Esophagus muscularis mucosa (tissue), 4 donors: Measurements from ENCODE around the gene CBX4. TPM values are rescaled to one million over a fixed set of nuclear protein-coding genes. Genes with fewer than 3 reads are reported as not detected.

ENCODE experiments used
- DNase-seq: peaks from one replicate; pipeline ENCODE4 v3.0.0-alpha.2; 2017; ENCODE audit errors: extremely low spot score
- H3K27ac ChIP-seq, 4 donors: fragments of 200-600 bp; sonication (generic); replicated peaks in 1 of 4; 1 replicate in 3 of 4; 2 replicates in 1 of 4; pipeline ENCODE4 v1.5.1; 2016 to 2019; ENCODE audit warnings: mild to moderate bottlenecking in 1 of 4
- H3K27me3 ChIP-seq, 4 donors: fragments of 200-600 bp; sonication (generic); one replicate each; pipeline versions ENCODE4 v1.5.1 to v1.6.0; 2016 to 2019
- H3K36me3 ChIP-seq, 4 donors: fragments of 200-600 bp; sonication (generic); one replicate each; pipeline ENCODE4 v1.5.1; 2016 to 2019
- H3K4me1 ChIP-seq, 4 donors: fragments of 200-600 bp; sonication (generic); one replicate each; pipeline ENCODE4 v1.5.1; 2016 to 2019
- H3K4me3 ChIP-seq, 4 donors: fragments of 200-600 bp; sonication (generic); 1 replicate in 2 of 4; 2 replicates in 2 of 4; pipeline ENCODE4 v1.5.1; 2016 to 2019; ENCODE audit warnings: mild to moderate bottlenecking in 4 of 4, moderate library complexity in 1 of 4
- H3K9me3 ChIP-seq, 4 donors: fragments of 200-600 bp; sonication (generic); 1 replicate in 3 of 4; 2 replicates in 1 of 4; pipeline ENCODE4 v1.5.1; 2016 to 2019
- EP300 ChIP-seq: sonication (generic); formaldehyde crosslinking; IDR thresholded peaks from one replicate; pipeline ENCODE4 v1.6.1; 2017; ENCODE audit warnings: antibody characterized with exemption
- POLR2A ChIP-seq: fragments of 450-650 bp; IDR thresholded peaks from one replicate; pipeline ENCODE4 v1.6.1; 2017; ENCODE audit warnings: antibody characterized with exemption, moderate library complexity, mild to moderate bottlenecking, low read depth
- POLR2AphosphoS5 ChIP-seq, 2 donors: sonication (generic); formaldehyde crosslinking; IDR thresholded peaks; one replicate each; pipeline ENCODE4 v1.6.1; 2017; ENCODE audit warnings: antibody characterized with exemption in 2 of 2
- WGBS: methylation state at CpG from one replicate; pipeline ENCODE4 v1.1.5; 2018; 5-methylcytosine and 5-hydroxymethylcytosine counted together
- intact Hi-C: fragments of 100-400 bp; cut with DNase I; formaldehyde crosslinking; loops from one replicate; pipeline ENCODE4 v1.15.1; 2023
- total RNA-seq, 4 donors: library from RNA; depleted of rRNA; stranded (reverse); fragments of >200 nt; gene quantifications; one replicate each; pipeline versions ENCODE4 v1.1.0 to v1.2.1, GENCODE V29; 2016
- TF ChIP-seq, protein P1 (sequence below), 3 experiments: fragments of 200-600 bp in 2 of 3; fragments of 450-650 bp in 1 of 3; sonication (generic) in 2 of 3; IDR thresholded peaks; one replicate each; pipeline ENCODE4 v1.5.1; 2017 to 2019; ENCODE audit warnings: antibody characterized with exemption in 3 of 3, mild to moderate bottlenecking in 2 of 3, moderate library complexity in 1 of 3

The CBX4 gene
- total RNA-seq, 4 donors from 2014 or later: 6.6 to 14.1 (median 12.3) TPM

DNA sequence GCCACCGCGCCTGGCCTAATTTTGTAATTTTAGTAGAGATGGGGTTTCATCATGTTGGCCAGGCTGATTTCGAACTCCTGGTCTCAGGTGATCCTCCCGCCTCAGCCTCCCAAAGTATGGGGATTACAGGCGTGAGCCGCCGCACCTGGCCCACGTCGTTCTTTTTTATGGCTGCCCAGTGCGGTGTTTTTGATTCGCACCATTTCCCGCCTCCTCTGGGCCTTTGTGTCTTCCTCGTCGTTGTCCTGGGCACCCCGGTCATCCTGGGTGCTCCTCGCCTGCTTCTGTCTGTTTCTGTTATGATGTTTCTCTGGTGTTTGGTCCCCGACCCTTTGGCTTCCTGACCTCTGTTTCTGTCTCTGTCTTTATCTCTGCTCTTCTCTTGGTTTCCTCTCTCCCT, 15.0 kb downstream of the CBX4 start:
- no peaks in the 10 kb centered on the region for H3K36me3 ChIP-seq
- H3K9me3 ChIP-seq: no peaks in the 10 kb centered on the region
- no peak for DNase-seq
- TF ChIP-seq POLR2AphosphoS5 (IDR thresholded peaks at IDR 0.05): no peak
- H3K4me3 ChIP-seq: no peak overlapping the region
- intact Hi-C loops: no loop called here
- peaks cover 0 to 24% (median 4%) of the 10 kb centered on the region in 4 donors for H3K27me3 ChIP-seq
- WGBS: 93% methylated on average over 17 of the region's 17 CpGs
- H3K27ac ChIP-seq: no peak overlapping the region
- peaks cover 6 to 16% (median 14%) of the 10 kb centered on the region in 4 donors for H3K4me1 ChIP-seq

DNA sequence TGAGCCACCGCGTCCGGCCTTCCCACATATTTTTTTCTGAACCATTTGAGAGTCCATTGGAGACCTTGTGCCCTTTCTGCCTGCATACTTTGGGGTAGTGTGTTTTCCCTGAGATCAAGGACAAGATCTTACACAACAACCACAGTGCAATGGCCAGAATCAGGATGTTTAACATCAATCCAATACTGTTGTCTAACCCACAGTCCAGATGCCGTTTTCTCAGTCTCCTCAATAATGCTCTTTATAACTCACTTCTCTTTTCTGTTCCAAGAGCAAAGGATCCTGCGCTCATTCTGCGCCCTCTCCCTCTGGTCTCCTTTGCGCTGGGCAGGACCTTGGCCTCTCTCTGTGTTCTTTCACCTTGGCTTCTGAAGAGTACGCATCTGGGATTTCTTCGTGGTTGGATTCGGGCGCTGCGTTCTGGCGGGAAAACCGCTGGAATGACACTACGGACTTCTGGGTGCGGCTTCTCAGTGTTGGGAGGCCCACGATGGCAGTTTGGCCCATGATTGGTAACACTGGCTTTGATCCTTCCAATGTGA, 16.6 kb downstream of the CBX4 start:
- H3K36me3 ChIP-seq: no peaks in the 10 kb centered on the region
- peaks cover 0 to 30% (median 4%) of the 10 kb centered on the region in 4 donors for H3K27me3 ChIP-seq
- no peak overlapping the region for H3K4me3 ChIP-seq
- H3K9me3 ChIP-seq: no peaks in the 10 kb centered on the region
- WGBS: 90% methylated on average over 17 of the region's 17 CpGs
- TF ChIP-seq POLR2A (no peak), POLR2AphosphoS5 (IDR thresholded peaks at IDR 0.05) (no peak), EP300 (no peak)
- TF ChIP-seq, protein P1, sequence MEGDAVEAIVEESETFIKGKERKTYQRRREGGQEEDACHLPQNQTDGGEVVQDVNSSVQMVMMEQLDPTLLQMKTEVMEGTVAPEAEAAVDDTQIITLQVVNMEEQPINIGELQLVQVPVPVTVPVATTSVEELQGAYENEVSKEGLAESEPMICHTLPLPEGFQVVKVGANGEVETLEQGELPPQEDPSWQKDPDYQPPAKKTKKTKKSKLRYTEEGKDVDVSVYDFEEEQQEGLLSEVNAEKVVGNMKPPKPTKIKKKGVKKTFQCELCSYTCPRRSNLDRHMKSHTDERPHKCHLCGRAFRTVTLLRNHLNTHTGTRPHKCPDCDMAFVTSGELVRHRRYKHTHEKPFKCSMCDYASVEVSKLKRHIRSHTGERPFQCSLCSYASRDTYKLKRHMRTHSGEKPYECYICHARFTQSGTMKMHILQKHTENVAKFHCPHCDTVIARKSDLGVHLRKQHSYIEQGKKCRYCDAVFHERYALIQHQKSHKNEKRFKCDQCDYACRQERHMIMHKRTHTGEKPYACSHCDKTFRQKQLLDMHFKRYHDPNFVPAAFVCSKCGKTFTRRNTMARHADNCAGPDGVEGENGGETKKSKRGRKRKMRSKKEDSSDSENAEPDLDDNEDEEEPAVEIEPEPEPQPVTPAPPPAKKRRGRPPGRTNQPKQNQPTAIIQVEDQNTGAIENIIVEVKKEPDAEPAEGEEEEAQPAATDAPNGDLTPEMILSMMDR (IDR thresholded peaks at IDR 0.05): no peak
- no peak overlapping the region for H3K27ac ChIP-seq
- peaks cover 6 to 11% (median 10%) of the 10 kb centered on the region in 4 donors for H3K4me1 ChIP-seq
- intact Hi-C loops: no loop called here
- no peak for DNase-seq

DNA sequence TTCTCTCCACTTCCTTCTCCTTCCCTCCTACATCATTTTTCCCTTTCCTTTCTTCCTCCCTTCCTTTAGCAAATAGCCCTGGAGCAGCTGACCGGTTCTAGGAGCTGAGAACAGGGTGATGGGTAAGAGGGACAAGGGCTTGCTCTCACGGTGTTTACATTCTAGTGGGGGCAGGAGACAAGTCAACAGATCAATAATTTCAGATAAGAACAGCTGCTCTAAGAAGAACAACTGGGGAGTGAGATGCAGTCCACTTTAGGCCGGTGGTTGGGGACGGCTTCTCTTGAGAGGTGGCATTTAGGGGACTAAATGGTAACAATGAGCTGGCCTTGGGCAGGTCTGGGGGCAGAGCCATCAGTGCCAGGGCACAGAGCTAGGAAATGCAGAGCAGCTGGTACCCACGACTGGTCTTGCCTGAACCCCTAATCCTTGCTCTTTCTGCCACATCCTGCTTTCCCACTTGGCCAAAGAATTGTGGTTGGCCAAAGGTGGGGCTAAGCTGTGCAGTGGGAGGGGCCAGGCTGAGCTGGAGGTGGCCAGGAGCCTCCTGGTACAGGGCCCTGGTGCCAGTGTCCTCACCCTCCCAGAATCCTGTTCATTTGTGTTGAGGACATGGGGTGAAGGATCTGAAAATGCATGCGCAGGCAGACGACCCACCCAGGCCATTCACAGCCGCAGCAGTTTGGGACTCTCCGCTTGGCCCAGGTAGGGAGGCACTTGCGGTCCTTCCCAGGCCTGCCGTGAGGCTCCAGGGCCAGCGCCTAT, 17.7 kb downstream of the CBX4 start:
- H3K36me3 ChIP-seq: no peaks in the 10 kb centered on the region
- TF ChIP-seq, protein P1 (IDR thresholded peaks at IDR 0.05): no peak
- no peak for TF ChIP-seq POLR2AphosphoS5 (IDR thresholded peaks at IDR 0.05)
- intact Hi-C loops: no loop called here
- H3K9me3 ChIP-seq: no peaks in the 10 kb centered on the region
- peaks cover 0 to 34% (median 2%) of the 10 kb centered on the region in 4 donors for H3K27me3 ChIP-seq
- WGBS: 83% methylated on average over 10 of the region's 12 CpGs
- H3K4me1 ChIP-seq: peaks cover 6 to 11% (median 8%) of the 10 kb centered on the region in 4 donors
- no peak overlapping the region for H3K4me3 ChIP-seq
- no peak overlapping the region for H3K27ac ChIP-seq
- no peak for DNase-seq

- H3K27me3 ChIP-seq: peaks cover 0 to 40% (median 2%) of the 10 kb centered on the region in 4 donors
- H3K36me3 ChIP-seq: no peaks in the 10 kb centered on the region
- DNase-seq: no peak
- no peaks in the 10 kb centered on the region for H3K9me3 ChIP-seq
- no peak overlapping the region for H3K27ac ChIP-seq
- peaks cover 2 to 11% (median 2%) of the 10 kb centered on the region in 4 donors for H3K4me1 ChIP-seq
- TF ChIP-seq POLR2AphosphoS5 (IDR thresholded peaks at IDR 0.05): no peak
- no peak for TF ChIP-seq EP300
- TF ChIP-seq, protein P1 (IDR thresholded peaks at IDR 0.05): no peak
- no peak for TF ChIP-seq POLR2A
- H3K4me3 ChIP-seq: no peak overlapping the region
- intact Hi-C loops: no loop called here
- 89% methylated on average over 4 of the region's 4 CpGs for WGBS
Measured at GRCh38 chr17:79820959-79821330, 18.3 kb downstream of the CBX4 start.

- no peaks in the 10 kb centered on the region for H3K9me3 ChIP-seq
- intact Hi-C loops: no loop called here
- no peaks in the 10 kb centered on the region for H3K36me3 ChIP-seq
- no peak for DNase-seq
- peaks cover 10 to 20% (median 11%) of the 10 kb centered on the region in 4 donors for H3K4me1 ChIP-seq
- peaks cover 0 to 43% (median 14%) of the 10 kb centered on the region in 4 donors for H3K27me3 ChIP-seq
- 93% methylated on average over 12 of the region's 13 CpGs for WGBS
- no peak overlapping the region for H3K27ac ChIP-seq
- TF ChIP-seq, protein P1 (IDR thresholded peaks at IDR 0.05): no peak
- TF ChIP-seq POLR2AphosphoS5 (IDR thresholded peaks at IDR 0.05) (no peak), EP300 (no peak), POLR2A (no peak)
- H3K4me3 ChIP-seq: no peak overlapping the region
Measured at GRCh38 chr17:79819534-79820276, 19.5 kb downstream of the CBX4 start.
